OCI-LY7 (cell line): ENCODE measurements around the gene TBC1D24. TPM values are rescaled to one million over a fixed set of nuclear protein-coding genes. Genes with fewer than 3 reads are reported as not detected.
A peak's percentile ranks its signal among the peaks of the same experiment; 100 is the strongest.

ENCODE experiments used
- Bru-seq: library from RNA; stranded (reverse); fragments of 400-500 nt; gene quantifications from one replicate; lab custom pipeline; 2021; lab: Mats Ljungman, UMichigan
- BruChase-seq, 2 experiments: library from RNA; stranded (reverse); fragments of 400-500 nt; gene quantifications; one replicate each; lab custom pipeline; 2021; lab: Mats Ljungman, UMichigan
- BruUV-seq: library from RNA; stranded (reverse); fragments of 400-500 nt; replicated peaks from 2 replicates; lab custom pipeline; 2021; lab: Mats Ljungman, UMichigan
- CTCF ChIA-PET: fragments of 300-600 bp; sonication (Branson Sonifier 250); formaldehyde crosslinking; loops from one replicate; lab custom pipeline; 2022; ENCODE audit warnings: antibody characterized with exemption; ENCODE audit not compliant: unreplicated experiment; lab: Charles Lee
- POLR2A ChIA-PET: fragments of 300-600 bp; sonication (Branson Sonifier 250); formaldehyde crosslinking; loops from one replicate; lab custom pipeline; 2022; ENCODE audit warnings: antibody characterized with exemption; lab: Charles Lee
- DNase-seq: peaks from one replicate; pipeline ENCODE4 v3.0.0-alpha.2; 2015; ENCODE audit warnings: low spot score
- H2AFZ ChIP-seq: fragments of 200-600 bp; sonication (generic), shearing (Covaris generic); 2 replicates; pipeline ENCODE4 v1.6.1; 2014; ENCODE audit warnings: mild to moderate bottlenecking, antibody characterized with exemption, low read length, moderate library complexity
- H3K27ac ChIP-seq: fragments of 200-600 bp; sonication (generic); 2 replicates; pipeline ENCODE4 v1.5.1; 2014; ENCODE audit warnings: mixed run types, low read depth, mild to moderate bottlenecking, moderate library complexity, low read length, inconsistent platforms; ENCODE audit not compliant: poor library complexity, severe bottlenecking
- H3K36me3 ChIP-seq: fragments of 200-600 bp; sonication (generic); 2 replicates; pipeline ENCODE4 v1.6.1; 2014; ENCODE audit warnings: mild to moderate bottlenecking, antibody characterized with exemption, low read length, moderate library complexity, mixed read lengths; ENCODE audit not compliant: insufficient read depth
- H3K4me1 ChIP-seq: fragments of 200-600 bp; sonication (generic); 2 replicates; pipeline ENCODE4 v1.5.1; 2014; ENCODE audit warnings: mild to moderate bottlenecking, low read length; ENCODE audit not compliant: insufficient read depth, poor library complexity, severe bottlenecking
- H3K4me2 ChIP-seq: fragments of 200-600 bp; sonication (generic); 2 replicates; pipeline ENCODE4 v1.6.1; 2014; ENCODE audit warnings: mild to moderate bottlenecking, low read length
- H3K4me3 ChIP-seq: fragments of 200-600 bp; sonication (generic); 2 replicates; pipeline ENCODE4 v1.5.1; 2014; ENCODE audit warnings: mild to moderate bottlenecking, low read depth, low read length; ENCODE audit not compliant: poor library complexity, severe bottlenecking
- H3K79me2 ChIP-seq: fragments of 200-600 bp; sonication (generic); 2 replicates; pipeline ENCODE4 v1.6.1; 2016; ENCODE audit warnings: low read depth, mild to moderate bottlenecking, low read length, moderate library complexity, mixed read lengths; ENCODE audit not compliant: insufficient read depth
- H3K9me2 ChIP-seq: fragments of 200-600 bp; sonication (generic); 2 replicates; pipeline ENCODE4 v1.6.1; 2016; ENCODE audit warnings: mild to moderate bottlenecking, low read length, mixed read lengths; ENCODE audit not compliant: insufficient read depth
- H3K9me3 ChIP-seq: fragments of 200-600 bp; sonication (generic); 2 replicates; pipeline ENCODE4 v1.6.1; 2014; ENCODE audit warnings: mild to moderate bottlenecking, mixed run types, low read length, mixed read lengths
- H4K20me1 ChIP-seq: fragments of 200-600 bp; sonication (generic); 2 replicates; pipeline ENCODE4 v1.6.1; 2014; ENCODE audit warnings: mild to moderate bottlenecking, antibody characterized with exemption, low read length, moderate library complexity, mixed read lengths; ENCODE audit not compliant: insufficient read depth
- EZH2phosphoT487 ChIP-seq: fragments of 200-600 bp; sonication (generic); IDR thresholded peaks from 2 replicates; pipeline ENCODE4 v1.6.1; 2018; ENCODE audit warnings: low read depth, borderline replicate concordance, mild to moderate bottlenecking, mixed run types, antibody characterized with exemption, low read length, moderate library complexity, mixed read lengths
- intact Hi-C: fragments of 100-400 bp; cut with micrococcal nuclease; formaldehyde crosslinking; loops from one replicate; pipeline ENCODE4 v1.10.0; 2022; ENCODE audit not compliant: unreplicated experiment
- long read RNA-seq: library from polyadenylated mRNA; stranded (forward); transcript quantifications from one replicate; pipeline ENCODE4 v2.0.0, GENCODE V29; 2022
- total RNA-seq, 2 experiments: library from RNA; depleted of rRNA in 1 of 2; stranded (reverse); fragments of >200 nt in 1 of 2; shearing (Covaris generic) in 1 of 2; gene quantifications; 2 replicates each; pipeline ENCODE4 v1.2.3, GENCODE V29; 2014 to 2022
- TF ChIP-seq, protein P1 (sequence below): fragments of 200-600 bp; sonication (generic); conservative IDR thresholded peaks from 2 replicates; pipeline ENCODE4 v1.5.1; 2014; ENCODE audit warnings: mild to moderate bottlenecking, antibody characterized with exemption, low read length, moderate library complexity, mixed read lengths

TBC1D24 gene
- total RNA-seq (2014; rRNA removed; shearing (Covaris generic)) (19.8 and 23.4 TPM in 2 replicates), total RNA-seq (2022) (29.9 and 34.7 TPM in 2 replicates), Bru-seq, nascent RNA (percentile 55 among the genes with signal in this experiment), BruChase-seq, experiment 1, labeled RNA remaining after a 6-hour chase (percentile 72 among the genes with signal in this experiment), BruChase-seq, experiment 2, labeled RNA remaining after a 2-hour chase (percentile 77 among the genes with signal in this experiment)
- long read RNA-seq, partial matches to known transcripts: 1 of 5 reads
- long read RNA-seq, other reads (novel, unspliced or antisense): 4 of 5 reads

DNA sequence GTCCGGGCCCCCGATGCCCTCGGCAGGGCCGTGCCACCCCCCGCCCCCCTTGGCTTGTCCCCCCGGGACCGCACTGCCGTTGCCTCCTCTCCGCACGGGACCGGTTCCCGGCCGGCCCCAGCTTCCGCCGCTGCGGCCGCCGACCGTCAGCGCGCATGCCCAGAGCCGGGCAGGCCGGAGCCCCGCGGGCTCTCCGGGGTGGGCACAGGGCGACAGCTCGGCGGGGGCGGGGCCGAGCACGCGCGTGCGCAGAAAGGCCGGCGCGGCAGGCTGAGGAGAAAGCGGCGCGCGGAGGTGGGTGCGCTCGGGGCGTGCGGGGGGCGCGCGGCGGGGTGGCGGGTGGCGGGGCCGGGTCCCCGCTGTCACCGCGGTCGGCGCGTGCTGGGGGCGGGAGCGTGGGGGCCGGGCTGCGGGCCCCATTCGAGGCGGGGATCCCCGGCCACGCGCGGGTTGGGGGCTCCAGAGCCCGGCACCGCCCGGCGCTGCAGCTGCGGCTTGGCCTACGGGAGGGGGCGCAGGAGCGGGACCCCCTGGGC lies at the start of gene TBC1D24:
Gene TBC1D24, plus strand, starts transcription at position 251 of the 536 bp plus-strand sequence. CDS start 21,022 bp downstream, outside the sequence.
- CTCF ChIA-PET: no interaction called here
- peaks cover 18% of the 10 kb centered on the region; the same call in 1 of the 2 replicates for H3K79me2 ChIP-seq

DNA sequence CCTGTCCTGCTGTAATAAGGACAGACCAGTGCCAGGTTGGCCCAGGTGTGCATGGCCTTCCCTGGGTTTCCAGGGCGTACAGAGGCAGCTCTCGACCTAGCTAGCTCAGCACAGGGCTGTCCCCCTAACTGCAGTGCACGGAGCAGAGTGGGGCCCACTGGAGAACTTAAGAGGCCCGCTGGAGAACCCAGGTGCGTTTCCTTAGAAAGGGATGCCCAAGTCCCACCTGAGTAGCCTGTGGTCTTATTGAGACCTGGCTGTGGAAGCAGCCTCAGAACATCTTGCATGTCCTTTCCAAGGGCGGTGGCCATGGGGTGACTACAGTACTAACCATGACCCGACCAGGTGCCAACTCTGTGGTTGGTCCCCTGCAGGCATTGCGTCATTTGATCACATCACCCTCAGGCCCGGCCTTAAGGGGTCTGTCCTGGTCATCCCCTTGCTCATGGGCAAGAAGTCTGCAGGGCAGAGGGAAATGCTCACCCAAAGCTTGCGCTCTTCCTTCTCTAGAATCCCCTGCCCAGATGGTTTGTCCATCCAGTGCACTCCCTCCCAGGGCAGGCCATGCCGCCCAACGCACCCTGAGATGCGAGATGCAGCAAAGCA lies 49.0 kb upstream of the TBC1D24 start:
- H3K4me1 ChIP-seq: peaks cover 24% of the 10 kb centered on the region
- intact Hi-C loops: loop anchor here (10.0 kb wide), 1 partner anchor 271 kb away; the partner anchor contains the start of gene TRAF7
- no TSS peak for BruUV-seq
- no peaks in the 10 kb centered on the region for H3K9me2 ChIP-seq
- H3K79me2 ChIP-seq: peaks cover 14% of the 10 kb centered on the region
- no peak overlapping the region for H3K4me3 ChIP-seq
- no peak overlapping the region for H3K4me2 ChIP-seq
- H3K36me3 ChIP-seq: peaks cover 6% of the 10 kb centered on the region
- no peaks in the 10 kb centered on the region for H3K9me3 ChIP-seq
- no peak overlapping the region for H2AFZ ChIP-seq
- H3K27ac ChIP-seq: no peak overlapping the region
- no peak for DNase-seq
- H4K20me1 ChIP-seq: peaks cover 12% of the 10 kb centered on the region
- ChIA-PET CTCF (no interaction called here), POLR2A (no interaction called here)
- TF ChIP-seq EZH2phosphoT487: no peak
- TF ChIP-seq, protein P1, sequence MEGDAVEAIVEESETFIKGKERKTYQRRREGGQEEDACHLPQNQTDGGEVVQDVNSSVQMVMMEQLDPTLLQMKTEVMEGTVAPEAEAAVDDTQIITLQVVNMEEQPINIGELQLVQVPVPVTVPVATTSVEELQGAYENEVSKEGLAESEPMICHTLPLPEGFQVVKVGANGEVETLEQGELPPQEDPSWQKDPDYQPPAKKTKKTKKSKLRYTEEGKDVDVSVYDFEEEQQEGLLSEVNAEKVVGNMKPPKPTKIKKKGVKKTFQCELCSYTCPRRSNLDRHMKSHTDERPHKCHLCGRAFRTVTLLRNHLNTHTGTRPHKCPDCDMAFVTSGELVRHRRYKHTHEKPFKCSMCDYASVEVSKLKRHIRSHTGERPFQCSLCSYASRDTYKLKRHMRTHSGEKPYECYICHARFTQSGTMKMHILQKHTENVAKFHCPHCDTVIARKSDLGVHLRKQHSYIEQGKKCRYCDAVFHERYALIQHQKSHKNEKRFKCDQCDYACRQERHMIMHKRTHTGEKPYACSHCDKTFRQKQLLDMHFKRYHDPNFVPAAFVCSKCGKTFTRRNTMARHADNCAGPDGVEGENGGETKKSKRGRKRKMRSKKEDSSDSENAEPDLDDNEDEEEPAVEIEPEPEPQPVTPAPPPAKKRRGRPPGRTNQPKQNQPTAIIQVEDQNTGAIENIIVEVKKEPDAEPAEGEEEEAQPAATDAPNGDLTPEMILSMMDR: no peak

More for the DNA sequence above, at the start of gene TBC1D24:
- intact Hi-C loops: loop anchor here (2.0 kb wide), 1 partner anchor 26 kb away; no protein-coding TSS in a partner anchor
- BruUV-seq: no TSS peak
- H3K4me1 ChIP-seq: peaks cover 51% of the 10 kb centered on the region
- peaks cover 7% of the 10 kb centered on the region; the same call in 1 of the 2 replicates for H3K36me3 ChIP-seq
- H3K27ac ChIP-seq: peak within 1 kb of the TSS; percentile 86
- POLR2A ChIA-PET: interaction anchor here (0.6 kb wide), 1 partner anchor 145 kb away, joined by 3 read pairs; no protein-coding TSS in a partner anchor
- H3K4me2 ChIP-seq: peak within 1 kb of the TSS; percentile 91
- no peaks in the 10 kb centered on the region for H3K9me3 ChIP-seq
- no peaks in the 10 kb centered on the region for H3K9me2 ChIP-seq
- DNase-seq: peak; percentile 91
- TF ChIP-seq, protein P1: no peak
- TF ChIP-seq EZH2phosphoT487: no peak
- no peak within 1 kb of the TSS for H2AFZ ChIP-seq
- peaks cover 9% of the 10 kb centered on the region; the same call in 1 of the 2 replicates for H4K20me1 ChIP-seq
- H3K4me3 ChIP-seq: peak within 1 kb of the TSS; percentile 92
